D721Med (cell line): ENCODE data around the gene MOCS1.
A peak's percentile ranks its signal among the peaks of the same experiment; 100 is the strongest.

Experiments used
- DNase-seq: peaks from one replicate; pipeline ENCODE4 v3.0.0; 2011; ENCODE audit warnings: low spot score; ENCODE audit not compliant: insufficient read length
- FAIRE-seq: peaks from 2 replicates; lab custom pipeline; 2011; peaks lifted over from hg19 to GRCh38; lab: Jason Lieb, UNC
- TF ChIP-seq, protein P1 (sequence below): IDR thresholded peaks from 2 replicates; pipeline ENCODE4 v1.5.1; 2012; ENCODE audit warnings: mild to moderate bottlenecking, control low read depth; ENCODE audit not compliant: insufficient read depth; ENCODE audit errors: missing control alignments

Gene MOCS1

GRCh38 chr6:39934131-39934757 lies at the start of gene MOCS1:
MOCS1 (minus strand) TSS chr6:39934462; CDS start chr6:39934417, 45 bp downstream.
- FAIRE-seq, result no peak
- TF ChIP-seq, protein P1, sequence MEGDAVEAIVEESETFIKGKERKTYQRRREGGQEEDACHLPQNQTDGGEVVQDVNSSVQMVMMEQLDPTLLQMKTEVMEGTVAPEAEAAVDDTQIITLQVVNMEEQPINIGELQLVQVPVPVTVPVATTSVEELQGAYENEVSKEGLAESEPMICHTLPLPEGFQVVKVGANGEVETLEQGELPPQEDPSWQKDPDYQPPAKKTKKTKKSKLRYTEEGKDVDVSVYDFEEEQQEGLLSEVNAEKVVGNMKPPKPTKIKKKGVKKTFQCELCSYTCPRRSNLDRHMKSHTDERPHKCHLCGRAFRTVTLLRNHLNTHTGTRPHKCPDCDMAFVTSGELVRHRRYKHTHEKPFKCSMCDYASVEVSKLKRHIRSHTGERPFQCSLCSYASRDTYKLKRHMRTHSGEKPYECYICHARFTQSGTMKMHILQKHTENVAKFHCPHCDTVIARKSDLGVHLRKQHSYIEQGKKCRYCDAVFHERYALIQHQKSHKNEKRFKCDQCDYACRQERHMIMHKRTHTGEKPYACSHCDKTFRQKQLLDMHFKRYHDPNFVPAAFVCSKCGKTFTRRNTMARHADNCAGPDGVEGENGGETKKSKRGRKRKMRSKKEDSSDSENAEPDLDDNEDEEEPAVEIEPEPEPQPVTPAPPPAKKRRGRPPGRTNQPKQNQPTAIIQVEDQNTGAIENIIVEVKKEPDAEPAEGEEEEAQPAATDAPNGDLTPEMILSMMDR, result no peak
- peak; percentile 75 for DNase-seq

DNA sequence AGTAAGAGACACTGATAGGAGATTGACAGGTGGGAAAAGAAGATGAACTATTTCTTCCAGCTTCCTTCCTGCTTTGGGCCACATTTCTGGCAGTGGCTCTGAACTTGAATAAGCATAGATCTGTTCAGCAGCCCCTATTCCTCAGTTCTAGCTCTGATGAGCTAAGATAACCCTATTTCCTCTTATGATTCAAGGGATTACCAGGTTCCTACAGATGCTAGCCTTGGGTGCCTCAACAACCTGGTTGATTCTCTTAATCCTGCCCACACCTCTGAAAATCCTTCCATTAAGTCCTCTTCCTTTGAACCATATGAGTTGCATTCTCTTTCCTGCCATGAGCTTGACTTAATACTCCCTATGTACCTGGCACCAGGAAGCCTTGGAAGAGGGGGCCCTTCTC lies 49.8 kb upstream of the MOCS1 start:
- DNase-seq (no peak), FAIRE-seq (no peak)
- TF ChIP-seq, protein P1, result no peak

- no peak for DNase-seq
- TF ChIP-seq, protein P1, result no peak
- FAIRE-seq, result no peak
Measured at GRCh38 chr6:39983193-39983592, 48.9 kb upstream of the MOCS1 start.

DNA sequence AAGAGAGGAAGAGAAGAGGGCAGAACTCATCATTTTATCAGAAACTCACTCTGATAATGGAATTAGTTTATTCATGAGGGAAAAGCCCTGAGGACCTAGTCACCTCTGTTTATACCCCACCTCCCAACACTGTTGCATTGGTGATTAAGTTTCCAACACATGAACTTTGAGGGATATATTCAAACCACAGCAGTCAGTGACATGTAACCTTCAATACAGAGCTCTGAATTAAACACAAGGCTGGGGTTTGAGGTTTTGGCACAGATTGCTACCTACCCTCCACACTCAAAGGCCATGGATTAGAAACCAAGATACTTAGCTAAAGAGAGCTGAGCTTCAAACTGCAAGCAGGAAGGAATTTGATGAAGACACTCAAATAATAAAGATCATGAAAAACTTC lies 48.5 kb upstream of the MOCS1 start:
- FAIRE-seq (no peak), DNase-seq (no peak)
- TF ChIP-seq, protein P1, result no peak

- TF ChIP-seq, protein P1, result peak; percentile 58
- DNase-seq (peak; percentile 27), FAIRE-seq (no peak)
Measured at GRCh38 chr6:39980839-39981580, 46.7 kb upstream of the MOCS1 start.

DNA sequence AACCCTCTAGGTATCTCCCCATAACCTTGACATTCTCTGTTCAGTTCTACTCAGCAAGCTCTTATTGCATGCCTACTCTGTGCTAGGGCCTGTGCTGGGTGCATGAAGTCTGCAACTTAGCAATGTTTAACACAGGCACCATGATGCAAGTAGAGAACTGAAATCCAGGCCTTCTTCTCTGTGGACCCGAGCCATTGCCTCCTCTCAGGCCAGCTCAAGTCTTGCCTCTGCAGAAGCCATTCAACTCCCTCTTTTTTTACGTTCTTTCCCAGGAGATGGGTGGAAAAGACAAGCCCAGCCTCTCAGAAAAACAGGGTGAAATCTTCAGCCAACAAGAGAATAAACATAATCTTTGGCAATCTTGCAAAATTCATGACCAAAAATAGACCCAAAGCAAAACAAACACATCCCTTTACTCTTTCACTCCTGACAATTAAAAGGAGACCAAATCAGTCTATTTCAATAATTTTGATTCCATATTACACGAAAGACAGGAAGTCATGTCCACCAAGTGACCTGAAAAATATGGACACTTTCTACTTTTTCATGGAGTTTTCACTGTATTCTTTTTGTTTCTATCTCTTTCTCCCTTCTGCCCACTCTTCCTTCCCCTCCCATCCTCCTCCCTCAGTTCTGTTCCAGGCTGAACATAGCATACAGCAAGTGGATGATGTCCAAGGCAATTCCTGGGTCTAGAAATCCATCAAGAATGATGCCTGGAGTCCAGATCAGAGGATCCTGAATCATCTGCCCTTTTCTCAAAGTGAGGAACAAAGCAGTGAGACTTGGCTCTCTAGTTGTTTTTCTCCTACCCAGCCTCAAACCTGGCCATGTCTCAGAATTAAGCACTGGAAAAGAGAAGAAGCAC lies 45.4 kb upstream of the MOCS1 start:
- TF ChIP-seq, protein P1, result no peak
- no peak for DNase-seq
- FAIRE-seq, result no peak
